Type B pancreatic cell (in vitro differentiated cells): Measurements from ENCODE around the gene SLC16A6. TPM values are rescaled to one million over a fixed set of nuclear protein-coding genes. Genes with fewer than 3 reads are reported as not detected.

Source experiments
- DNase-seq: peaks from one replicate; pipeline ENCODE4 v3.0.0; 2021; ENCODE audit warnings: mixed read lengths; ENCODE audit not compliant: unreplicated experiment; ENCODE audit errors: extremely low spot score
- H3K27ac Mint-ChIP-seq: 2 replicates; pipeline ENCODE4 v1.8.0; 2021; ENCODE audit warnings: mild to moderate bottlenecking, mixed read lengths
- H3K27me3 Mint-ChIP-seq: 2 replicates; pipeline ENCODE4 v1.8.0; 2021; ENCODE audit warnings: mixed read lengths
- H3K36me3 Mint-ChIP-seq: 2 replicates; pipeline ENCODE4 v1.8.0; 2021; ENCODE audit warnings: mixed read lengths
- H3K4me1 Mint-ChIP-seq: one replicate; pipeline ENCODE4 v1.8.0; 2021; ENCODE audit warnings: mixed read lengths; ENCODE audit not compliant: unreplicated experiment
- H3K4me3 Mint-ChIP-seq: 2 replicates; pipeline ENCODE4 v1.8.0; 2021; ENCODE audit warnings: mild to moderate bottlenecking, mixed read lengths
- H3K9me3 Mint-ChIP-seq: 2 replicates; pipeline ENCODE4 v1.8.0; 2021; ENCODE audit warnings: mixed read lengths
- CTCF ChIP-seq: fragments of 200-600 bp; sonication (generic); conservative IDR thresholded peaks from 2 replicates; pipeline ENCODE4 v1.5.0; 2021; ENCODE audit warnings: antibody characterized with exemption, mild to moderate bottlenecking
- total RNA-seq: library from RNA; stranded (reverse); gene quantifications from 2 replicates; pipeline ENCODE4 v1.2.1, GENCODE V29; 2021; ENCODE audit warnings: low replicate concordance

SLC16A6 gene
- total RNA-seq, 1 donor from 2014 or later, result 1.6 TPM

- DNase-seq, result no peak
- no peak overlapping the region for H3K4me3 Mint-ChIP-seq
- peaks cover 8% of the 10 kb centered on the region for H3K4me1 Mint-ChIP-seq
- no peaks in the 10 kb centered on the region for H3K36me3 Mint-ChIP-seq
- no peaks in the 10 kb centered on the region for H3K9me3 Mint-ChIP-seq
- H3K27me3 Mint-ChIP-seq, result no peaks in the 10 kb centered on the region
- no peak for TF ChIP-seq CTCF
- peak overlapping the region; percentile 57 for H3K27ac Mint-ChIP-seq
These were observed 10.6 kb upstream of the SLC16A6 start for GRCh38 chr17:68301438-68301959.

GRCh38 chr17:68299817-68300216, 8.9 kb upstream of the SLC16A6 start:
- H3K9me3 Mint-ChIP-seq, result no peaks in the 10 kb centered on the region
- no peak for TF ChIP-seq CTCF
- H3K4me1 Mint-ChIP-seq, result peaks cover 8% of the 10 kb centered on the region
- no peak overlapping the region for H3K27ac Mint-ChIP-seq
- H3K36me3 Mint-ChIP-seq, result no peaks in the 10 kb centered on the region
- DNase-seq, result no peak
- no peak overlapping the region for H3K4me3 Mint-ChIP-seq
- peaks cover 3% of the 10 kb centered on the region for H3K27me3 Mint-ChIP-seq

GRCh38 chr17:68298601-68299000, 7.7 kb upstream of the SLC16A6 start:
- no peak overlapping the region for H3K27ac Mint-ChIP-seq
- no peaks in the 10 kb centered on the region for H3K36me3 Mint-ChIP-seq
- H3K27me3 Mint-ChIP-seq, result peaks cover 11% of the 10 kb centered on the region
- H3K4me1 Mint-ChIP-seq, result peaks cover 8% of the 10 kb centered on the region
- no peak overlapping the region for H3K4me3 Mint-ChIP-seq
- H3K9me3 Mint-ChIP-seq, result no peaks in the 10 kb centered on the region
- TF ChIP-seq CTCF, result no peak
- no peak for DNase-seq

GRCh38 chr17:68297195-68297594, 6.3 kb upstream of the SLC16A6 start:
- no peak for DNase-seq
- TF ChIP-seq CTCF, result no peak
- H3K4me1 Mint-ChIP-seq, result peaks cover 14% of the 10 kb centered on the region
- peaks cover 22% of the 10 kb centered on the region for H3K27me3 Mint-ChIP-seq
- H3K9me3 Mint-ChIP-seq, result no peaks in the 10 kb centered on the region
- H3K36me3 Mint-ChIP-seq, result no peaks in the 10 kb centered on the region
- H3K4me3 Mint-ChIP-seq, result no peak overlapping the region
- no peak overlapping the region for H3K27ac Mint-ChIP-seq

- no peak for TF ChIP-seq CTCF
These were observed 5.6 kb upstream of the SLC16A6 start for GRCh38 chr17:68296217-68297191.

More at GRCh38 chr17:68296217-68297191, 5.6 kb upstream of the SLC16A6 start:
- H3K36me3 Mint-ChIP-seq, result no peaks in the 10 kb centered on the region
- H3K4me3 Mint-ChIP-seq, result peak overlapping the region; percentile 17
- H3K4me1 Mint-ChIP-seq, result peaks cover 9% of the 10 kb centered on the region
- DNase-seq, result no peak
- no peaks in the 10 kb centered on the region for H3K9me3 Mint-ChIP-seq
- peaks cover 23% of the 10 kb centered on the region for H3K27me3 Mint-ChIP-seq
- H3K27ac Mint-ChIP-seq, result no peak overlapping the region
